NT2/D1 (cell line): Measurements from ENCODE around the gene DES.

Experiments used
- YY1 ChIP-seq: IDR thresholded peaks from 2 replicates; pipeline ENCODE4 v1.6.1; 2011; ENCODE audit not compliant: insufficient read length, insufficient read depth
- ZNF274 ChIP-seq: IDR thresholded peaks from 2 replicates; pipeline ENCODE4 v1.6.1; 2011; ENCODE audit warnings: mild to moderate bottlenecking, low read depth, low read length

- TF ChIP-seq YY1 = no peak
- TF ChIP-seq ZNF274 = no peak
These were observed 8.6 kb upstream of the DES start for GRCh38 chr2:219409619-219410018.
